NOMO-1 (cell line): ENCODE measurements around the gene ADRA1B.
A peak's percentile ranks its signal among the peaks of the same experiment; 100 is the strongest.

Source experiments
- DNase-seq, 2 experiments: peaks; one replicate each; lab custom pipeline; 2025; ENCODE audit not compliant: unreplicated experiment in 2 of 2; lab: John Stamatoyannopoulos, UW

ADRA1B gene

DNA sequence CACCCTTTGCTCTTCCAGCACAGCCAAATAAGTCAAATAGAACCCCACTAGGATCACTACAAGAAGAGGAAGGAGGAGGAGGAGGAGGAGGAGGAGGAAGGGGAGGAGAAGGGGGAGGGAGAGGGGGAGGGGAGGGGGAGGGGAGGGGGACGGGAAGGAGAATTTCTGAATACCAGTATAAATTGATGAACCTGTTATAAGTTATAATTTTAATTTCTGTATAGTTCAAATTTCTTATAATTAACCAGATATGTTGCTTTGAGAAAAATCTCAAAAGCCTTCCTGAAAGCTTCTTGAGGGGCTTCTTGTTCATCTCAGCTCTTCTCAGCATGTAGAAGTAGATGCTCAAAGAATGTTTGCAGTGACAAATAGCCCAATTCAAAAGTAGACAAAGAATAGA lies 15.0 kb upstream of the ADRA1B start:
- no peak for DNase-seq

DNA sequence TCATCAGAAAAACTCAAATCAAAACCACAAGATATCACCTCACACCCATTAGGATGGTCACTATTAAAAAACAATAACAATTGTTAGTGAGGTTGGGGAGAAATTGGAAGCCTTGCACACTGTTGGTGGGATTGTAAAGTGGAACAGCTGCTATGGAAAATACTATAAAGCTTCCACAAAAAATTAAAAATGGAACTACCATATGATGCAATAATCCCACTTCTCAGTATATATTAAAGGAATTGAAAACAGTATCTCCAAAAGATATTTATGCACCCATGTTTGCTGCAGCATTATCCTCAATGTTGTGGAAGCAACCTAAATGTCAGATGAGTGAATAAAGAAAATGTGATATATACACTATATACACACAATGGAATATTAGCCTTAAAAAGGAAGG lies 14.5 kb upstream of the ADRA1B start:
- DNase-seq = no peak

DNA sequence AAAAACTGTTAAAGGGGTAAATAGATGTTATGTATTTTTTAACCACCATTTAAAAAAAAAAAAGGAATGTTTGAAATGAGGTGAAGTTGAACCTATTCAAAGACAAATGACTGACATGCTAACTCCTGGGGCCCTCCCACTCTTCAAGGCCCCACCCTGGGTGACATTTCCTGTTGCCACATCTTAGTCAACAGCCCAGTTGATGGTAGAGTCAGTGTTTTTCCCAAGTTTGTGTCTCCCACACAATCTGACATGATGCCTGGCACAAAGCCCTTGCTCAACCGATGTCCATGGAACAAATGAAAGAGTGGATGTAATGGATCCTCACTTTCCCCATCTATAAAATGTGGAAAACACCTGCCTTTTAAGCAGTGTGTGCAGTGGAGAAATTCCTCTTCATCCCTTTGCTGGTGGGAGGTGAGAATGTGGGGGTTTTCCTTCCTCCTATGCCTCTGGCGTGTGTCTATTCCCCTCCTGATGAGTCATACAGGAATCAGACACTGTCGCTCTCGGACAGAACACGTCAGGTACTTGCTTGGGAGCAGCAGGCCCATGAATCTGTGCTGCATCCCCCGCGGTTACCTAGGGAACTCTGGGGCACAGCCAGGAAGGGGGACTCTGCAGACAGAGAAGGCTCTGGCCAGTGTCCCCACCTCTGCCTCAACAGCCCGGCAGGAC lies 13.7 kb upstream of the ADRA1B start:
- peak in 1 of 2 experiments; percentile 4 for DNase-seq

DNA sequence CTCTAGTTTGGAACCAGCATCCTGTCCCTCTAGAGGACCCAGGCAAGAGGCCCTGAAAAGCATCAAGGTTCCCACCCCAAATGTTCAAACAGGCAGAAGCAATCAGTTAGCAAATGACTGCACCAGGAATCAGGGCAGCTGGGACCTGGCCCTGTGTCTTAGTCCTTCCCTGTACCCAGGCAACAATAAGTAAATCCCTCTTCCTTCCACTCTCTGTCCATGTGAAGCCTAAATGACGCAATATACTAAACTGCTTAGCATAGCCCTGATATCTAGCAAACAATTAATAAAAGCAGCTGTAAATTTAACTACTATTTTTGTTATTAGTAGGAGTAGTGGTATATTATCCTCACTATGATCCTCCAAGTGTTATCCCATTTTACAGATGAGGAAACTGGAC lies 13.2 kb upstream of the ADRA1B start:
- DNase-seq = no peak

DNA sequence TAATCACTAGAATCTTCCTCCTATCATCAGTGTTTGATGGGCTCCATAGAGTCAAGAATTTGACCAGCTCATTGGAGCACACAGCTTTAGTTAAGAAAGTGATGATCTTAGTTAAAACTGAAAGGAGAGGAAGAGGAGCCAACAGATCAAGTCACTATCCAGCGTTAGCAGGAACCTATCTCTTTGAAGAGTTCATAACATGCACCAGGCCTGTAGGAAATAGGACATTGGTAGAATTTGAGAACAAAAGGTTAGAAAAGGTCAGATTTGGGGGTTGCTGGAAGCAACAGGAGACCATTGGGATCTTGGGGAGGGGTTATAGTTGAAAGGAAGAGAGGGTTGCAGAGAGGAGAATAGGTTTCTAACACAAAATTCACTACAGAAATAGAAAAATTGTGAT lies 11.4 kb upstream of the ADRA1B start:
- DNase-seq = no peak

DNA sequence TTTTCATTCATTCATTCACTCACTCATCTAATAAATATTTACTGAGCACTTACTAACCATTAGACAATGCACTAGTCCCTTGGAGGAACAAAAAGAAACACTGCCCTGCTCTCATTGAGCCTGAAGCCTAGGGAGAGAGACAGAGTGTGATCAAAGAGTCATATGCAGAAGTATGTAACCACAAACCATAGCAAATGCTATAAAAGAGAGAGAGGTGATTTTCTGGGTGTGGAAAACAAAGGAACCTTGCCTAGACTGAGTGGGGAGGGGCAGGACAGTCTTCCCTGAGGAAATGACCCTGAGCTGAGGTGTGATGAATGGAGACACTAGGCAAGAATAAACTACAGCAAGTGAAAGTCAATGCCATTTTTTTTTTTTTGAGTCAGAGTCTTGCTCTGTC lies 10.8 kb upstream of the ADRA1B start:
- peak; percentile 38 to 73 for DNase-seq

DNA sequence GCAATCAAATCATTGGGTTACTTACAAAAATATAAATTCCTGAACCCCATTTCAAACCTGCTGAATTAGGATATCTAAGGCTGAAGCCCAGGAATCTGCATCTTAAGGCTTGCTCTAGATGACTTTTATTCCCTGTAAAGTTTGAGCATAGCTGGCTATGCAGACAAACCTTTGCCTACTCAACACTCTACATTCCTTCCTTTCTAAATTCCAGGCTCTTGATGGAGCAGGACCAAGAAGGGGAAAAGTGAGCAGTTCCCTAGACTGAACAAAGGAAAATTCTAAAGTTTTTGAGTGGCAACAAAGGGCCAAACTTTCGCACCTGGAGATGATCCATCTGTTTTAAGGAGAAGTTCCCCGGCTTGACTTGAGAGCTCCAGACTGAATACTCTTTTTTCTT lies 9.8 kb upstream of the ADRA1B start:
- DNase-seq = no peak

DNA sequence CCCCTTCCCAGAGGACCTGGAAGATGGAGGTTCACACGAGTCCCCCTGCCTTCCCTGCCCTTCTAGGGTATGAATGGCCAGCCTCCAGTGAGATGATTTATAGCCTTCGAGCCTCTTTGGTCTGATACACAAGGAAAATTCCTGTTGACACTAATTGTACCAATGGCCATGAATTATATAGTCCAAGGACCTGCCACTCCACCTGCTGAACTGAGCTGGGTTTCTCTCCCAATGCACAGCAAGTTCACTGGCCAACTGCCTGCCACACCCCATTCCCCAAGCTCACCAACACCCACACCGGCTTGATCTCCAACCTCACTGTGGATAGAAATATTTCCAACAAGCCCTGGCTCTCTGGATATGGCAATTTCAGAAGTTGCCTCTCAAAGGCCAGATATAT lies 9.3 kb upstream of the ADRA1B start:
- DNase-seq = no peak

DNA sequence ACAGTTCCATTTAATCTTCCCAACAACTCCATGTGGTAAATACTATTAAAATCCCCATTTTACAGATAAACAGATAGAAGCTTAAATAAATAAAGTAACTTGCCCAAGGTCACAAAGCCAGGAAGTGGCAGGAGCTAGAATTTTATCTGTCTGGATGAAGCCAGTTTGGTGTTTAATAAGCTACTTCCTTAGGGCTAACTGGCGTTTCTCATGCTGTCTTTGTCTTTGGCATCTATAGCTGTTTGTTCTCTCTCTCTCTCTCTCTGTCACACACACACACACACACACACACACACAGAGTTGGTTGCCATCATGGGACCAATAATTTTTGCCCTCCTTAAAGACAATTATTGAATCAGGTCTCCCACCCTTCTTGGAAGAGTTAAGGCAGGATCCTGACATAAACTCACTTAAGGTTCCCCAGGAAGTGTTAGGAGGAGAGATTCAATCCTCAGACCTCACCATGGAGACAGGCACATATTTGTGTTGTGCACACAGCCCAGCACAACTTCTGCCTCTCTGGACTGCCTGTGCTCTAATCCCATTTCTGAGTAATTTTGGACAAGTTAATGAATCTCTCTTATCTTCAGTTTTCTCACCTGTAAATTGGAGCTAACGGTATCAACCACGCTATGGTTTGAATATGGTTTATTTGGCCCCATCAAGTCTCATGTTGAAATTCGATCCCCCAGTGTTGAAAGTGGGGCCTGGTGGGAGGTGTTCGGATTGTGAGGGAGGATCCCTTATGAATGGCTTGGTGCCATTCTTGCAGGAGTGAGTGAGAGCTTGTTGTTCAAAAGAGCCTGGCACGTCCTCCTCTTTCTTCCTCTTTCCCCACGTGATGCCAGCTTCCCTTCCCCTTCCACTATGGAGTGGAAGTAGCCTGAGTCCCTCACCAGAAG lies 8.3 kb upstream of the ADRA1B start:
- no peak for DNase-seq

DNA sequence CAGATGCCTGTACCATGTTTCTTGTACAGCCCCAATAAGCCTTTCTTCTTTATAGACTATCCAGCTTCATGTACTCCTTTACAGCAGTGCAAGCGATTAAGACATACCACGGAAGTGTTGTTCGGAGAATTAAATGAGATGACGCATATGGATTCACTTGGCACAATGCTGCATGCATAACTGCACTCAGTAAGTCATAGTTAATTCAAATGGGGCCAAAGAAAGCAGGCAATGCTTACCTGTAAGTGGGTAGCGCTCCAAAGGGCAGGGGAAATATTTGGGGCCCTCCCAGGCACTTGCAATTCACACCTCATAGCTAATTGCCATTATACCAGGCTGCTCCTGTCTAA lies 7.7 kb upstream of the ADRA1B start:
- DNase-seq = no peak

DNA sequence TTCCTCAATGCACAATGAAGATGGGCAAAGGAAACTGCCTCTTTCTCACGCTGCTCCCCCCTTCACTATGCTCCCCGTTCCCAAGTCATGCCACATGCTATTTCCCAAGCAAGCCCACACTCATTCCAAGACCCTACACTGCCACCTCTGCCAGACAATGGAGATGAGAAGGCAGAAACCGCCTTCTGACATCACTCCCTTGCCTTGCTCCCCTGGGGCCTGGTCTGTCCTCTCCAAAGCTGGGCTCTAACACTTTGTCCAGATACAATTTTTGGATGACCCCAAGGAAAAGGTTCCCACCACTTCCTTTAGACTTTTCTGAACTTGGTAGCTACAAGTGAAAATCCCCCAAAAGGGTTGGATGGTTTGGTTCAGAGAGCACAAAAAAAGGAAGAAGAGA lies 7.2 kb upstream of the ADRA1B start:
- DNase-seq = no peak

DNA sequence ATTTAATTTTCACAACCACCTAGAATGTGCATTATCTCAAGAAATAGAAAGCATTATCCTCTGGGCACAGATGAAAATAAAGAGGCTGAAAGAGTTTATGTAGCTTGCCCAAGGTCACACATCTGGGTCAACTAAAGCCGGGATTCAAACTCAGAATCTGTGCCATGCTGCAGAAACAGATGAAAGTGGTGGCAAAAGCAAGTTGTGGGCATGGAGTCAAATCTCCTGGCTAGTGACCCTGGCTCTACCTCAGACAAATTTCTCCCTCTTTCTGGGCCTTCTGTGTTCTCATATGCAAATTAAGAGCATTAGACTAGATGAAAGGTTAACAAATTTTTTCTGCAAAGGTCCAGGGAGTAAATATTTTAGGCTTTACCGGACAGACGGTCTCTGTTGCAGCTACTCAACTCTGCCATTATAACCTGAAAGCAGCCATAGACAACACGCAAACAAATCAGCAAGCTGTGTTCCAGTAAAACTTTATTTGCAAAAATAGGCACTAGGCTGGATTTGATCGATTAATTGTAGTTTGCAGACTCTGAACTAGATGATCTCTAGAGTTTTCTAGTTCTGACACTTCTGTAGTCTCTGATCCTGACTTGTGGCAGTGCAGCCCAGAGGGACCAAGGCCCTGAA lies 6.0 kb upstream of the ADRA1B start:
- DNase-seq = no peak

DNA sequence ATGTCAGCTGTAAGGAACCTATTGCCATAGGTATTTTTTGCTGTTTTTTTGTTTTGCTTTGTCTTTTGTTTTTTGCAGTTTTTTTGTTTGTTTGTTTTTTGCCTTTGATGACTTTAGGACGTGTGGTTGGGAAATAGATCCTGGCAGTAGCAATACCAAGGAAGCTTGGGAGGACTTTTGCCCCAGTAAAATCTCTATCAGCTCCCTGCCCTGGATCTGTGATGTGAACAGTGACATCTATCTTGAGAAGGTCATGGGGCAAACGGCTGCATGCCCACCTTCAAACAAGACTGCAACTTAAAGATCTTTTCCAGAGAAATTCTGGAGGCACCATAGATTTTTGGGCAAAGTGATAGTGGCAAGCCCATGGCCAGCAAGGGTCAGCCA lies 5.4 kb upstream of the ADRA1B start:
- DNase-seq = no peak

DNA sequence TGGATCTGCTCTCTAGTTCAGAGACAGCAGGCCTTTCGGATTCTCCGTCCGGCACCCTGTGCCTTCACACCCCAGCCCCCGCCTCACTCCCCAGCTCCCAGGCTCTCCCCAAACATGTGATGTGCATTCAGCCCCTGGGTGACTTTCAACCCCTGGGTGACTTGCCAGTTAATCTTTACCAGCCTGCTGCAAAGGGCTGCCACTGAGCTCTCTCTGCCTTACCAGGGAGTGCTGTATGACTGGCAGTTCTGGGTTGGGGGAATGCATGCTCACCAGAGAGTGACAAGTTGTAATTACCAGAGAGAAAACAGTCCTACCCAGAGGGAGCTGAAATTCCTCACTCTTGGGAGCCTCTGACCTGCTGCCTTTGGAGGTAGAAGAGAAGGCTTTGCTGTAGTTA lies 4.9 kb upstream of the ADRA1B start:
- no peak for DNase-seq

DNA sequence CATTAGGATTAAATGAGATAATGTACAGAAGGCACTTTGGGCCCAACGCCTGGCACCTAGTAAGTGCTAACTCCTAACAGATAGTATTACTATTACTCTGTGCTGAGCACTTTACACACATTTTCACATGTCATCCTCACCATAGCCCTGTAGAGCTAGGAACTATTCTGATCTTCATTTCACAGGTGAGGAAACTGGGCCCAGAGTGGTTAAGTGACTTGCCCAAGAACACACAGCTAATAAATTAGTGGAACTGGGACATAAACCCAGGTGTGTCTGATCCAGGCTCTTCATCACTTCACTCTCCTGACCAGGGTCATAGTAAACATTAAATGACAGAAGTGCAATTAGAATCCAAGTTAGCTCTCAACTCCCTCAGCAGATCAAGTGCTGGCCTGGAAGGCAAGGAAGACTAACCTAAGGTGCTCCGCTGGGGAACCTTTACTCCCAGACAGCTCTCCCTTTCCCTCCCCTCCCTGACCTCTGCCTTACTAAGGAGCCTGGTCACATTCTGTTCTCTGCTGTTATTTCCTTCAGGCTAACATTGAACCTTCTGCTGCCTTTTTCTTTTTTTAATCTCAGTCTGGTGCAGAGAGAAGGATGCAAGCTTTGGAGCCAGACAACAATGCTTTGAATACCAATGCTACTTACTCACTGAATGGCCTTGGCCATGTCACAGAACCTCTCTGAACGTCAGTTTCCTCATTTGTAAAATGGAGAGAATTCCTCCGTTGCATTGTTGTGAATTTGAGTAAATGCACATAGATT lies 4.1 kb upstream of the ADRA1B start:
- DNase-seq = no peak

DNA sequence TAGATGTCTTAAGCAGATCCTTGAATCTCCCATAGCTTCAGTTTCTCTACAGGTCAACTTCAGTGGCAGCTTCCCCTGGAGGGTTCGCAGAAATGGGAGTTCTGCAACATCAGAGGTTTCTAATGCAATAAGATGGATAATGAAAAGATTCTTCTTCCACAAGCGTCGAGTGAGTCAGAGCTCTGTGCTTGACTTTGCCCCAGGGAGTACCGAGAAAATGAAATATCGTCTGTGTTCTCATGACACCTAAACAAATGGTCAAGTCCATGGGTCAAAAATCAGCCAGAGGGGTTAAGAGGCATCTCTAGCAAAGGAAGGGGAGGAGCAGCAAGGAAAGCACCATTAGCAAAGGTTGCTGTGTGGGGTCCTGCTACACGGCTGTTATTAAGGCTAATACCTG lies 3.2 kb upstream of the ADRA1B start:
- DNase-seq = peak in 1 of 2 experiments; percentile 33

DNA sequence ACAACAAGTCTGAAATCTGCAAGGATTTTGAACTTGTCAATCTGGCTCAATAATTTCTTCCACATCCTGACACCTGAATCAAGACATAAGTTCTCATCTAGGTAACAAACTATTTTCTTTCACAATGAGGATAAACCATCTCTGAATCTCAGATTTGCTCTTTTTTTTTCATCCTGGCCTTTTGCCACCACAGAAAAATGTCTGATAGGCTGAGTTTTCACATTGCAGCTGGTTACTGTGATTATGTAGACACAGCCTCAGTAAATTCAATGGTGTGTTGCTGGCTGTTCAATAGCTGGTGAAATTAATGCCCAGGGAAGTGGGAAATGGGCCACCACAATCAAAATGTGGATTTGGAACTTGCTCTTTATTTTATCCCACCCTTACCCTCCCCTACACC lies 2.8 kb upstream of the ADRA1B start:
- DNase-seq = no peak

DNA sequence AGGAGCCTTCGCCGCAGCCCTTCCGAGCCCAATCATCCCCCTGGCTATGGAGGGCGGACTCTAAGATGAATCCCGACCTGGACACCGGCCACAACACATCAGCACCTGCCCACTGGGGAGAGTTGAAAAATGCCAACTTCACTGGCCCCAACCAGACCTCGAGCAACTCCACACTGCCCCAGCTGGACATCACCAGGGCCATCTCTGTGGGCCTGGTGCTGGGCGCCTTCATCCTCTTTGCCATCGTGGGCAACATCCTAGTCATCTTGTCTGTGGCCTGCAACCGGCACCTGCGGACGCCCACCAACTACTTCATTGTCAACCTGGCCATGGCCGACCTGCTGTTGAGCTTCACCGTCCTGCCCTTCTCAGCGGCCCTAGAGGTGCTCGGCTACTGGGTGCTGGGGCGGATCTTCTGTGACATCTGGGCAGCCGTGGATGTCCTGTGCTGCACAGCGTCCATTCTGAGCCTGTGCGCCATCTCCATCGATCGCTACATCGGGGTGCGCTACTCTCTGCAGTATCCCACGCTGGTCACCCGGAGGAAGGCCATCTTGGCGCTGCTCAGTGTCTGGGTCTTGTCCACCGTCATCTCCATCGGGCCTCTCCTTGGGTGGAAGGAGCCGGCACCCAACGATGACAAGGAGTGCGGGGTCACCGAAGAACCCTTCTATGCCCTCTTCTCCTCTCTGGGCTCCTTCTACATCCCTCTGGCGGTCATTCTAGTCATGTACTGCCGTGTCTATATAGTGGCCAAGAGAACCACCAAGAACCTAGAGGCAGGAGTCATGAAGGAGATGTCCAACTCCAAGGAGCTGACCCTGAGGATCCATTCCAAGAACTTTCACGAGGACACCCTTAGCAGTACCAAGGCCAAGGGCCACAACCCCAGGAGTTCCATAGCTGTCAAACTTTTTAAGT lies 819 bp downstream of the ADRA1B start:
- no peak for DNase-seq

DNA sequence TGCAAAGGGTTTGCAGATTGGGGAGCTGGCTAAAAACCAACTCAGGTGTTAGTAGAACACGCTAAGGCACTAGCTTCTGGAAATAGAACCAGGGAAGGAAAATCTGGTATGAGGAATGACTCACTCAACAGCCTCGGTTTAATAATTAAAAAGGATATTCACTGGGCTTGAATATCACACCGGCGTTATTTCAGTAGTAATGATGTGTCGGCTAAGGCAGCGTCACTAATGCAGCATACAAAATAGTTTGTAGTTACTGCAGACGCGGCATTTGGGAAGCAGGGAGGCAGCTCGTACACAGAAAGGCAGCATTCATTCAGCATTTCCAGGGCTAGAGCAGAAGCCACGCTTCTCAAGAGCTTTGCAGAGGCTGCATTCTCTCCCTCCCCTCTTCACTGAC lies 1.7 kb downstream of the ADRA1B start:
- DNase-seq = no peak

DNA sequence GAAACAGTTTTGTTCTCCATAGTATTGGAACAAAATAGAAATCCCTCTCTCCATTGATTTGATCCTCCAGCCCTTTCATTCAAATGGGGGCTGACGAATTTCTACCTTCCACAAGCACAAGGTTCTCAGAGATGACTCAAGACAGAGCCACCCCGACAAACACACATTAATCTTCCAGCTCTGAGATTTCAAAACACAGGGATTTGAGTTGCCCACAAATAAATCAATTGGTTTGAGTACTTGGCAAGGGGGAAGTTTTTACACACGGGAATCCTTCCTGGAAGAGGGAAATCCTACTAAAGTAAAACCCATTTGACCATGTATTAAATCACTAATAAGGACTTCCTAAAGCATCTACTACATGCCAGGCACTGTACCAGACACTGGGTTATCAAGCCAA lies 5.4 kb downstream of the ADRA1B start:
- DNase-seq = no peak
